ENCODE data around the gene STEAP3.

The STEAP3 gene

DNA sequence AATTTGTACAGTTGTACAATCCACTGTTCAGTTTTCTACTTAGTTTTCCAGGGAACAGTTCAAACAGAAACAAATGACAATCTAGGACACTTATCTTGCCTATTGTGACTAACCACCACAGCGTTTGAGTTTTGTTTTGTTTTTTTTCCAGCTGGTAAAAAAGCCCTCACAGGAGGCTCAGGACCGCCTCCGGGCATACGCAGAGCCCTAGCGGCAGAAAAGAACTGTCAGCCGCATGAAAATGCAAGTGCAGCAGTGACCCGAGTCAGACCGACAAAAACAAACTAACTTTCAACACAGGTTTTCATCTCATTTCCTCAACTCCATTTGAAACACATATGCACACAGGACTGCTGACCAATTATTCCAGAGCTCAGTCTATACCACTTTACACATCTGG, 68.6 kb downstream of the STEAP3 start:
- DNase-seq (ENCODE audit: low spot score) = no peak

DNA sequence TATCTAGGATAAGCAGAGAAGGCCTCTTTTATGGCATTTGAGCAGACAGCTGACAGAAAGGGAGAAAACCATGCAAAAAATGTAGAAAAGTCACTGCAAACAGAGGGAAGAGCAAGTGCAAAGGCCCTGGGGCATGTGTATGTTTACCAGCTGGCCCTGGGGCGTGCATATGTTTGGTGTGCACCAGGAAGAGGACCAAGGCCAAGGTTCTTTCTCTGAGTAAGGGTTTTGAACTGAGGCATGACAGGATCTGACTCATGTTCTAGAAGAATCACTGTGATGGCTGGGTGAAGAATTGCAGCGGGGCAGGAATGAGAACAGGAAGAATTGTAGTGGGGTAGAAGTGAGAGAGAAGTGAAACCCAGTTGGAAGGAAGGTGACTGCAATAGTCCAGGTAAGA, 69.6 kb downstream of the STEAP3 start:
- no peak for DNase-seq (ENCODE audit: low spot score)

DNA sequence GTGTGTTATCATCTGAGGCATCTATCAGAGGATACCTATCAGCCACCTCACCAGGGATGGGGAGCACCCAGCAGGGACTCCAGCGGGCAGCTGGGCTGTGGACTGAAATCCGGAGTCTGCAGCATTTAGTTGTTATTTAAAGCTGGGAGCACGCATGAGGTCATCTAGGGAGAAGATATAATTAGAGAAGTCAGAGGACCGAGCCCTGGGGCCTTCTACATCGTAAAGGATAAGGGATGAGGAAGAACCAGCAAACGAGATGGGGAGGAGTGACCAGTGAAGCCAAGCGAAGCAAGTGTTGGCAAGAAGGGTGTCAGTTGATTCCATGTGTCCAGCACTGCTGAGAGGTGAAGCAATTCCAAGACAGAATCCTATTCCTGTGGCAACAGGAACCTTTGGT, 70.3 kb downstream of the STEAP3 start:
- DNase-seq (ENCODE audit: low spot score) = no peak

DNA sequence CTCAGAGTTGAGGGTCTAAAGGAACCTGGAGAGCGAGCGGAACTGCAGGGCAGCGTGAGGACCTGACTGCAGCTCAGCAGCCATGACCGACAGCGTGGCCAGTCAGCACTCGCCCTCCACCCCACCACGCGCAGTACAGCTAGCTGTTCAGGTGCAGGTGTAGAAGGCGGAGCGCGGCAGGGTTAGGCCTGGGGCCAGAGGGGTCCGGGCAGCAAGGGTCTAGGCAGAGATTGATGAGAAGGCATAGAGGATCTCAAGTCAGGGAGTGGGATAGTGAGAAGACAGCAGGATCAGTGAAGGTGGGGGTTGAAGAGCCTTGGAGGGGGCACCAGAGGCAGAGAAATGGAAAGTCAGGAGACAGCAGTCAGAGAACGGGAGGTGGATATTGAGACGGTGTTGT, 71.0 kb downstream of the STEAP3 start:
- DNase-seq (ENCODE audit: low spot score) = no peak

DNA sequence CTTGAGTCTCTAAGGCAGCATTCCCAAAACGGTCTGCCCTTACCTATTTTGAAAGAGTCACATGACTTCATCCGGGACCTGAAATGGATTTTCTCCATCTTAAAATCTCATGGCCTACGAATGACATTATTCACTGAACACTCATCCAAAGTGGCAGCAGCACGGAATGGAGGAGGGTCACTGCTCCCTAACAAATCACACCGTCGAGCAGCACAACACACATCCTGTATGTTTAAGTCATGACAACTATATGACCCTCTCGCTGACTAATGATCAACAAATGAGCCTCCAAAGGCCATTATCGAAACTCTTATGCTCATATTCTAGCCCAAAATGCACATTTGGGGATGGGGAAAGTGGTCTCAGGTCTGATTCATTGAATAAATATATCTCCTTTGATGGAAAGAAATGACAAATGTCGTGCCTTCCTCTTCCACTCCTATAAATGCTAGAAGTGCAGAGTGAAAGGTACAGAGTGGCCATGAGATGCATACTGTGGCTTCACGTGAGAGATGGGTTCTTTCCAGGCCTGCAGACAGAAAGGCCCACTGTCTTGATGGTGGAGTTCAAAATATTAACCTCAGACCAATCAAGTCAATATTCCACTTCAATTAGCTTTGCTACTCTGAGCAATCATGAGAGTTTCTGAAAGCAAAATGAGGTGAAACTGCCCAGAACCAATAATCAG, 72.2 kb downstream of the STEAP3 start:
- DNase-seq (ENCODE audit: low spot score) = no peak

DNA sequence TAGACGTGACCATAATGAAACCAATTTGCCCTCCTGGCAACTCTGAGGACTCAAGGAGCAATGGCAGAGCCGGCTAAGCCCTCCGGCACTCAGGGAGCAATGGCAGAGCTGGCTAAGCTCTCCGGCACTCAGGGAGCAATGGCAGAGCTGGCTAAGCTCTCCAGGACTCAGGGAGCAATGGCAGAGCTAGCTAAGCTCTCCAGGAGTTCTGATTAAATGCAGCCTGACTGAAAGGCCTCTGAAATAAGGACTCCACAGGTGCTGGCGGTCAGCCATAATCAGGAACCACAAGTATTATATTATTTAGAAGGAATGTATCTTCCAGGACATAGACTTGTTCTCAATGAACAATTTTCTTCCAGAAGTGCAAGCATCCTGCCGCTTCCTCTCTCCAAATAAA, 77.8 kb downstream of the STEAP3 start:
- DNase-seq (ENCODE audit: low spot score) = no peak

DNA sequence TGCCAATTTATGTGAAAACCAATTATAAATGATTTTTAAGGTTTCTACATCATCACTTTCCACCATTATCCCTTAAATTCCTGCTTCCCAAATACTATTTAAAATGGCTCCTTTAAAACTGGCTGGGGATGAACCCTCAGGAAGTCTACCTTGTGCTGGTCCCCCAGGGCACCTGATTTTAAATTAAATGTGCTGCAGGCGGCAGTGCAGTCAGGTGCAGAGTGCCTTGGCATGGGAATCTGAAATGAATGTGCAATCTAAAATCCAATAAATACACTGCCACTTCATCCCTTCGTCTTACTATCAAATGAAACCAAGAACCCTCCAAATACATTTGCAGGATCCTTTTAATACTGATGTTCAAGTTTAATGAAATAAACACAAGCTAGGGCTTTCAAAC, 81.2 kb downstream of the STEAP3 start:
- DNase-seq (ENCODE audit: low spot score) = no peak

DNA sequence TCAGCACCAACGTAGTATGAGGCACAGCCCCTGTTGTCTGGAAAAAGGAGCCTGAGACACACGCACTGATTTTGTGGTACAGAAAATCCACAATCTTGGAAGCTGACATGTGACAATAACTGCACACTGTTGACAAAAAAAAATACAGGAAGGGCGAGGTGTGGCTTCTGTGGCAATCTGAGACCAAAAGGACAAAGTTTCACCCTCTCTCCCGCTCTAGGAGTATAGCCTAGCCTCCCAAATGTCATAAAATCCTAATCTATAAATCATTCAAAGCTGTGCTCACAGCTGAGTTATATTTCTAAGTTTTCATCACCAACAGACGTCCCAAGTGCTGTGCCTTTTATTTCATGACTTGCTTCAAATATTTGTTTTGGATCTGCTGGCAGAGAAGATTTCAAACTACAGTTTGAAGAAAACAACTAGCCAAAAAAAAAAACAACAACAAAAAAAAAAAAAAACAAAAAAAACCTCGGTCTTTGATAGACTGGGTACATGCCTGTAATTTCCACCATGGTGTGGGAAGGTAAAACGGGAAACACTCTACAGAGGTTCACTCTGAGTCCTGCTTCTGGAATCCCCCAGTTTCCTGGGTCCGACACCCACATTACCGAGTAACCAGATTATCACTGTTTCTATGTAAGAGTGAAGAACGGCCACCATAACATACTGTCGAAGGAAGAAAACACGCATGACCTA, 82.0 kb downstream of the STEAP3 start:
- DNase-seq (ENCODE audit: low spot score) = no peak

DNA sequence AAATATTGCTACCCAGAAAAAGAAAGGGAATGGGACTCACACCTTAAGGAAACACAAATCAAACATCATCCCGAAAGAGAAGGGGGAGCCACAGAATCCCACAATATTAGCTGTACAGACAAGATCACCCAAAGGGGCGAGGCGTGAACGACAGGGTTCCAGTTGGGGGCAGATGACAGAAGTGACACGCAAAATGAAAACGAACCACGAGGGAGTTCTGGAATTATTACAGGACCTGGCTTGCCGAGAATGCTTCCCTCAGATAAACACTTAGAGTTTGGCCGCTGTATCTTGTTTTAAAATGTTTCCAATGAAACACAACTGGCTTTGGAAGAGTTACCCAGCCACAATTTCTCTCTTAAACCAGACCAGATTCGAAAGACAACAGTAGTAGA, 82.6 kb downstream of the STEAP3 start:
- no peak for DNase-seq (ENCODE audit: low spot score)

DNA sequence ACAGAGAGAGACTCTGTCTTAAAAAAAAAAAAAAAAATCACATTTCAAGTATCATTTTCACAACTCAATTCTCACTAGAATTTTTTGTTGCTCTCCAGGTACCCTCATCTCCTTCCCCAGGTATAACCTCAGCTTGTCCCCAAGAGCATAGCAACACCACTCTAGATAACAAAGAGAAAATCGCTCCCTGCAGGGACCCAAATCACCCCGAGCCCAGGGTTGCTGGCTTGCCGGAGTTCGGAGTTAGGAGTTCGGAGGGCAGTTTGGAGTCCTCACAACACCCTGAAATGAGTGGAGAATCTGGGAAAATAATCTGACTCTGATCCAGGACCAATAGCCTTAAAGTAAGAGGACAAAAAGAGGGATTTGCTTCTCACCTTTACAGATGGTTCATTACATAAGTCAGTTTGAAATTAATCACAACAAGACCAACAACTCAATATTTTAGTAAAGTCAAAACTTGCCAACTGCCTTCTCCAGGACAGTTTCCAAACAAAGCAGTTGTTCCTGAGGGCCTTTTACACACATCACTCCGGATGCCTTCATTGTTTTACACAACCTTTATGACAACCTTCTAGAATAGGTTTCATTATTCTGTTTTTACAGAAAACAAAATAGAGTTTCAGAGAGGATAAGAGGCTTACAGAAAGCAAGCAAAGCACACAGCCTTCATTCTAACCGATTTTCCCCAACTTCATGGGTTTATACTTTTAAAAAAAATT, 83.9 kb downstream of the STEAP3 start:
- DNase-seq (ENCODE audit: low spot score) = no peak

DNA sequence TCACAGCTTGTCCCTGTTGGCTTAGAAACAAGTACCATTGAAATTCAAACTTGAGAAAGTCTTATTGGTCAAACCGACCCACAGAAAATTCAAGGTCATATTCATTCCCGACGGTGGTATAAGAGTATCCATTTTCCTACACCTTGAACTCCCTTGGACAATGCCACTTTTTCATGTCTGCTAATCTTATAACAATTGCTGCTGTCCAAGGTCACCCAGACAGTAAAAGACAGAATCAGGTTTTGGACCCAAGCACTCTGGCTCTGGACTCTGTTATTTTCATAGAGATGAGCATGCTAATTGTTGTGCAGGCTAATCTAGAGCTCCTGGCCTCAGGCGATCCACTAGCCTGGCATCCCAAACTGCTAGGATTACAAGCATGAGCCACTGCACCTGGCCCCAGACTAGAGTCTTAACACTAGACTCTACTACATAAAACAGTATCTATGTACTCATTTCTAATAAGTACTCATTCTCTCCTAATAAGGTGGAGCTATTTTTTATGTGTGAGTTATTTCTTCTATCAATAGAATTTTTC, 85.2 kb downstream of the STEAP3 start:
- DNase-seq (ENCODE audit: low spot score) = no peak

DNA sequence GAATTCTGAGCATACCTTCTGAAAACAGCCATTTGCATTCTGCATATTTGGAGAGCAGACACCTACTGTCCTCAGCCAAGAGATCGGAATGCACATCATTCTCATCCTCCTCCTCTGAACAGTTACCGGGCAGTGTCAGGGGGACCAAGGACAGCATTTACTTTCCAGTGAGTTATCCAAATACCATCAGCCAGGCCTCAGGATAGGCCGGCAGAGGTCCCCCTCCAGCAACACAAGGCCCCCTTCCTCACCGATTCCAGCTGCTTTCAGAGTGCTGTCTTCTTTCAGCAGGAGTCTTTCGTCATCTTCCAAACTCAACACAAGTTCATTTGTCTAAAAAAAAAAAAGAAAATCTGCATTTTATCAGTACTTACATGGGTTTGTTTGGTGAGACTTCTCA, 87.7 kb downstream of the STEAP3 start:
- DNase-seq (ENCODE audit: low spot score) = no peak

DNA sequence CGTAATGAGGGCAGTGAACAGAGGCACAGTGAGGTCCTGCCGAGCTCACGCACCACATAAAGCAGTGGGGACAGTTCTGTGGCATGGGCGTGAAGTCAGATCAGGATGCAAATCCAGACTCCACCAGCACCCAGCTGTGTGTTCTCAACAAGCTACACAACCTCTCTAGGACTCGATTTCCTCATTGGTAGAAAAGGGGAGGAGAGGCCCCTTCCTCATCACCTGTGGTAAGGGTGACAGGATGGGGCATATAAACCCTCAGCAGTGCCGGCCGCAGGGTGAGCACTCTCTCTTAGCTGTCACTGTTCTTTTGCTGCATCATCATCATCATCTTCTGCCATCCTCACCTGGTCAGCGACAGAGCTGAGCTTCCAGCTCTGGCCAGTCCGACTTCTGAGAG, 88.2 kb downstream of the STEAP3 start:
- no peak for DNase-seq (ENCODE audit: low spot score)
